ENCODE data around the gene TSPYL4. TPM values are rescaled to one million over a fixed set of nuclear protein-coding genes. Genes with fewer than 3 reads are reported as not detected.

Gene TSPYL4
- total RNA-seq, 4 donors from 2014 or later: 9.5 to 17.6 (median 15.7) TPM

GRCh38 chr6:116278854-116279231 lies 25.0 kb upstream of the TSPYL4 start:
- intact Hi-C loops (cut with DNase I; ENCODE audit: low total_unique reads): no loop called here
- 6 to 11% methylated on average over 12 of the region's 12 CpGs for WGBS, 2 donors
- peak; percentile 37 to 87 for DNase-seq (ENCODE audit: low spot score in 2 of 2)
- TF ChIP-seq POLR2A (IDR thresholded peaks at IDR 0.05) (no peak), CTCF (IDR thresholded peaks at IDR 0.05) (no peak)
- peak overlapping the region; percentile 99 for H3K4me3 ChIP-seq (ENCODE audit: low read depth, poor library complexity, severe bottlenecking)

DNA sequence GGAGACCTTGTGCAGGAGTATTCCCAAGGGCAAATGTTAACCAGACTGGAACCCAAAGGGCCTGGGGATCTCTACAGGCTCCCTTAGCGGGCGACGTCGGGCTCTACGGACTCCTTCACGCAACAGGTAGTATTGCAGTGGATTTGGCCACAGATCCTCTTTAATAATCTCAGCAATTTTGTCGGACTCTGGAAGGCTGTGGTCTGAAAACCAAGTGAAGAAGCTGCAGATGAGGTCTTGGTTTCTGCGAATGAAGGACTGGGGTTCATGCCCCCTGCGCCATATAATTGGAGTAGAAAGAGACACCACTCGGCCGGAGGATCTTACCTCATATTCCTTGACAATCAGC lies 24.6 kb upstream of the TSPYL4 start:
- 69 to 83% methylated on average over 11 of the region's 11 CpGs for WGBS, 2 donors
- peak overlapping the region; percentile 99 for H3K4me3 ChIP-seq (ENCODE audit: low read depth, poor library complexity, severe bottlenecking)
- intact Hi-C loops (cut with DNase I; ENCODE audit: low total_unique reads): no loop called here
- TF ChIP-seq POLR2A (IDR thresholded peaks at IDR 0.05): no peak
- no peak for TF ChIP-seq CTCF (IDR thresholded peaks at IDR 0.05)
- DNase-seq (ENCODE audit: low spot score in 2 of 2): no peak

DNA sequence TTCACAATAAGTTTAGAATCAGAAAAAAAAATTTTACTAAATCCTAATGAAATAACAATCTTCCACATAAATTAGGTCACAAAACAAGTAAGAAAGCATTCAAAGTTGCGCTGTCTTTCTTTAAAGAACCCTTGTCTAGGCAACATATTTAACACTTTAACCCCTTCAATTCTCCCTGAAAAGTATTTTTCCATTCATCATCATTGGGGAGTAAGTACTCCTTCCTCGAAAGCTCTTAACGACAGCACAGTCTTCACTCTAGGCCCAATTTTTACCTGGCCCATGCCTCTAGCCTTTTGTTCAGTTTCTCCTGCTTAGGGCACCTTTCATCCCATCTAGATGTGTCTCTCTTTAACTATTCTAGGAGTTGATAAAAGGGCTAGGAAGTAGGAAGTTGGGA lies 23.2 kb upstream of the TSPYL4 start:
- DNase-seq (ENCODE audit: low spot score in 2 of 2): no peak
- 30% methylated on average over 3 of the region's 3 CpGs for WGBS, 2 donors
- intact Hi-C loops (cut with DNase I; ENCODE audit: low total_unique reads): no loop called here
- H3K4me3 ChIP-seq (ENCODE audit: low read depth, poor library complexity, severe bottlenecking): no peak overlapping the region
- TF ChIP-seq CTCF (IDR thresholded peaks at IDR 0.05) (no peak), POLR2A (IDR thresholded peaks at IDR 0.05) (no peak)

DNA sequence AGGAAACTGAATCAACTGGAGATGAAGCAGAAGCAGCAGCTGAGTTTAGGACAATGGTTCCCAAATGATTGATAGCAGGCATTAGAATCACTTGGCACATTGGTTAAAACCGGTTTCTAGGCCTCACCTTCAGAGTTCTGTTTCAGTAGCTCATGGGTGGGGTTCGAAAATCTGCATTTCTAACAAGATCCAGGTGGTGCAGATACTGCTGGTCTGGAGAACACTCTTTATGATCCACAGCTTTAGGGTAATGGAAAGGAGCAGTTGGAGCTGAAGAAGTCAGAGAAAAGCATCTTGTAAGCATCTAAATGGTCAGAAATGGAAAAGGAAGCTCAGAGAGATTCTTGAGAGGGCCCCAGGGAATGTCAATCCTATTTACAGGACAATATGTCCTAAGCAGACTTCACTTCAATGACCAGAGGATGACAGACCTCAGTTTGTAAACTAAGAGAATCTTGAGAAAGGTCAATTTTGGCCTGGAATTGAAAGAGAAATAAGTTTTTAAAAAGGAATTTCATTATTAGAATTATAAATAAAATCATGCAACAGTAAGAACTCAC lies 17.4 kb upstream of the TSPYL4 start:
- intact Hi-C loops (cut with DNase I; ENCODE audit: low total_unique reads): no loop called here

GRCh38 chr6:116268589-116269293 lies 14.9 kb upstream of the TSPYL4 start:
- H3K4me3 ChIP-seq (ENCODE audit: low read depth, poor library complexity, severe bottlenecking): no peak overlapping the region
- intact Hi-C loops (cut with DNase I; ENCODE audit: low total_unique reads): no loop called here
- no peak for DNase-seq (ENCODE audit: low spot score in 2 of 2)
- TF ChIP-seq CTCF (IDR thresholded peaks at IDR 0.05) (peak in 1 of 3 donors; percentile 14), POLR2A (IDR thresholded peaks at IDR 0.05) (no peak)
- 29 to 31% methylated on average over 3 of the region's 3 CpGs for WGBS, 2 donors

More for the DNA sequence above, 17.4 kb upstream of the TSPYL4 start:
- no peak for TF ChIP-seq CTCF (IDR thresholded peaks at IDR 0.05)
- no peak for TF ChIP-seq POLR2A (IDR thresholded peaks at IDR 0.05)
- H3K4me3 ChIP-seq (ENCODE audit: low read depth, poor library complexity, severe bottlenecking): no peak overlapping the region
- WGBS, 2 donors: 43 to 44% methylated on average over 2 of the region's 2 CpGs
- no peak for DNase-seq (ENCODE audit: low spot score in 2 of 2)

Data from lower leg skin (tissue), 4 donors.